ENCODE data around the gene CCDC149.

The CCDC149 gene

DNA sequence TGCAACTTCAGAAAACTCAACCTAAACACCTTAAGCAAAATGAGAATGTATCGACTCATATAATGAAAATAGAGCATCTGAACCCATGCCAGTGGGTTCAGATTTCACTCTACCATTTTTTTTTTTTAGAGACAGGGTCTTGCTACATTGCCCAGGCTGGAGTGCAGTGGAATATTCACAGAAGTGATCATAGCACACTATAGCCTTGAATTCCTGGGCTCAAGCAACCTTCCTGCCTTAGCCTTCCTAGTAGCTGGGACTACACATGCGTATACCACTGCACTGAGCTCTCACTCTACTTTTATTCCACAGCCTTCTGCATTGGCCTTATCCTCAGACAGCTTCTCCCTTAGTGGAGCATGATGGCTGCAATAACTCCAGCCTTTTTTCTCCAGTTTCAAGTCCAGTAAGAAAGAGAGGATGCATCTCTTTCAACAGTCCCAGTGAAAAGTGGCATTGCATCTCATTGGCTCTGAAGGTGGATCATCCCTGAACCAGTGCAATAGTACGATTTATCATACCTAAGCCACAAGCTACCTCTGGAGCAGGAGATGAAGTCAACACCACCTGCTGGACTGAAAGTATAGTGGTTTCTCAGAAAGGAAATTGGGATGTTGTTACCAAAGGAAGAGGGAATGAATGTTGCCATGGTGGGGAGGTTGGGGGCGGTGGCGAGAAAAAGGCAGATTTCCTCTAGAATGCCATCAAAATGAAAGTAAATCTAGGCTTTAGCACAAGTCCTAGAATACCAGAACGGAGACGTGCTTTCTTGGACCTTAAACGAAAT, 119.4 kb downstream of the CCDC149 start:
- Histone ChIP-seq H3K4me3 (ENCODE audit: low read depth, low read length) (no peak overlapping the region), H3K27me3 (replicated peaks) (no peaks in the 10 kb centered on the region), H3K27ac (no peak overlapping the region), H3K36me3 (replicated peaks) (no peaks in the 10 kb centered on the region)
- in situ Hi-C loops (cut with HindIII; ENCODE audit: low pct_ligation_motif_present, low sequenced_read_pairs), result no loop called here
- TF ChIP-seq, protein P1, sequence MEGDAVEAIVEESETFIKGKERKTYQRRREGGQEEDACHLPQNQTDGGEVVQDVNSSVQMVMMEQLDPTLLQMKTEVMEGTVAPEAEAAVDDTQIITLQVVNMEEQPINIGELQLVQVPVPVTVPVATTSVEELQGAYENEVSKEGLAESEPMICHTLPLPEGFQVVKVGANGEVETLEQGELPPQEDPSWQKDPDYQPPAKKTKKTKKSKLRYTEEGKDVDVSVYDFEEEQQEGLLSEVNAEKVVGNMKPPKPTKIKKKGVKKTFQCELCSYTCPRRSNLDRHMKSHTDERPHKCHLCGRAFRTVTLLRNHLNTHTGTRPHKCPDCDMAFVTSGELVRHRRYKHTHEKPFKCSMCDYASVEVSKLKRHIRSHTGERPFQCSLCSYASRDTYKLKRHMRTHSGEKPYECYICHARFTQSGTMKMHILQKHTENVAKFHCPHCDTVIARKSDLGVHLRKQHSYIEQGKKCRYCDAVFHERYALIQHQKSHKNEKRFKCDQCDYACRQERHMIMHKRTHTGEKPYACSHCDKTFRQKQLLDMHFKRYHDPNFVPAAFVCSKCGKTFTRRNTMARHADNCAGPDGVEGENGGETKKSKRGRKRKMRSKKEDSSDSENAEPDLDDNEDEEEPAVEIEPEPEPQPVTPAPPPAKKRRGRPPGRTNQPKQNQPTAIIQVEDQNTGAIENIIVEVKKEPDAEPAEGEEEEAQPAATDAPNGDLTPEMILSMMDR (IDR thresholded peaks at IDR 0.05; ENCODE audit: low read depth, low read length, missing control alignments), result peak; percentile 63
- DNase-seq, result peak; percentile 29

DNA sequence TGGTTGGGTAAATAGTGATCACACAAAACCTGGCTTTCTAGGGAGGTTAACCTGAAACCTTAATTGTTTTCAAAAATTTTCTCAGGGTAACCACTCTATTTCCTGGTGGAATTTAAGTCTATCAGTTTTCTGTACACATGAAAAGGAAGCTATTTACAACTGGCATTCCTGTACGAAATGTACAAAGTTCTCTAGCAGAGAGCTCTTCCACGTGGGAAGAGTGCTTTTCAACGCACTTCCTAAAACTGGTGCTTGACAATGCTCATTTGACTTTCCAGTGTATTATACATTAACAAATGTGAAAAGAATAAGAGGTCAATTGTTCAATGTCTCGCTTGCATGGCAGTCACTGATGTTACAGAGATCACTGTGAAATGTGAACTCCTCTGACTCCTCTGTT, 120.3 kb downstream of the CCDC149 start:
- Histone ChIP-seq H3K27ac (no peak overlapping the region), H3K27me3 (replicated peaks) (no peaks in the 10 kb centered on the region), H3K36me3 (replicated peaks) (no peaks in the 10 kb centered on the region), H3K4me3 (ENCODE audit: low read depth, low read length) (no peak overlapping the region)
- TF ChIP-seq, protein P1 (IDR thresholded peaks at IDR 0.05; ENCODE audit: low read depth, low read length, missing control alignments), result no peak
- in situ Hi-C loops (cut with HindIII; ENCODE audit: low pct_ligation_motif_present, low sequenced_read_pairs), result no loop called here
- no peak for DNase-seq

- DNase-seq, result no peak
- H3K4me3 ChIP-seq (ENCODE audit: low read depth, low read length), result no peak overlapping the region
- TF ChIP-seq, protein P1 (IDR thresholded peaks at IDR 0.05; ENCODE audit: low read depth, low read length, missing control alignments), result no peak
- H3K27me3 ChIP-seq (replicated peaks), result no peaks in the 10 kb centered on the region
- H3K27ac ChIP-seq, result no peak overlapping the region
- H3K36me3 ChIP-seq (replicated peaks), result no peaks in the 10 kb centered on the region
- in situ Hi-C loops (cut with HindIII; ENCODE audit: low pct_ligation_motif_present, low sequenced_read_pairs), result no loop called here
These were observed 121.8 kb downstream of the CCDC149 start for GRCh38 chr4:24791043-24791442.

GRCh38 chr4:24783506-24783905, 129.3 kb downstream of the CCDC149 start:
- no peaks in the 10 kb centered on the region for H3K36me3 ChIP-seq (replicated peaks)
- in situ Hi-C loops (cut with HindIII; ENCODE audit: low pct_ligation_motif_present, low sequenced_read_pairs), result no loop called here
- H3K4me3 ChIP-seq (ENCODE audit: low read depth, low read length), result no peak overlapping the region
- no peak for DNase-seq
- no peak overlapping the region for H3K27ac ChIP-seq
- TF ChIP-seq, protein P1 (IDR thresholded peaks at IDR 0.05; ENCODE audit: low read depth, low read length, missing control alignments), result no peak
- H3K27me3 ChIP-seq (replicated peaks), result no peaks in the 10 kb centered on the region

- in situ Hi-C loops (cut with HindIII; ENCODE audit: low pct_ligation_motif_present, low sequenced_read_pairs), result no loop called here
- no peaks in the 10 kb centered on the region for H3K27me3 ChIP-seq (replicated peaks)
- TF ChIP-seq, protein P1 (IDR thresholded peaks at IDR 0.05; ENCODE audit: low read depth, low read length, missing control alignments), result no peak
- no peak for DNase-seq
- H3K4me3 ChIP-seq (ENCODE audit: low read depth, low read length), result no peak overlapping the region
- H3K27ac ChIP-seq, result no peak overlapping the region
- H3K36me3 ChIP-seq (replicated peaks), result no peaks in the 10 kb centered on the region
These were observed 130.7 kb downstream of the CCDC149 start for GRCh38 chr4:24781999-24782745.

Measured in brain microvascular endothelial cell (primary cell).